HG02610 (cell line): Measurements from ENCODE around the gene PDE3B.
"Not testable (repeated sequence)": the region's sequence is repeated elsewhere in the genome, so short reads cannot be mapped to it uniquely, and the experiment has no call there.

ENCODE experiments used
- ATAC-seq: cut with Tn5 transposase; IDR thresholded peaks from one replicate; pipeline ENCODE4 v1.9.1; 2021; ENCODE audit warnings: mild to moderate bottlenecking, moderate library complexity; ENCODE audit not compliant: unreplicated experiment

Gene PDE3B

GRCh38 chr11:14673824-14674405, 30.3 kb downstream of the PDE3B start:
- no peak for ATAC-seq

- ATAC-seq: no peak
Observed at GRCh38 chr11:14676068-14676467, 32.5 kb downstream of the PDE3B start.

GRCh38 chr11:14677146-14677545, 33.5 kb downstream of the PDE3B start:
- ATAC-seq: no peak

- no peak for ATAC-seq
Observed at GRCh38 chr11:14678350-14678749, 34.7 kb downstream of the PDE3B start.

- no peak for ATAC-seq
Observed at GRCh38 chr11:14679662-14680061, 36.1 kb downstream of the PDE3B start.

GRCh38 chr11:14684234-14684915, 40.8 kb downstream of the PDE3B start:
- not testable (repeated sequence) for ATAC-seq

- ATAC-seq: no peak
Observed at GRCh38 chr11:14687456-14687855, 43.9 kb downstream of the PDE3B start.

- ATAC-seq: no peak
Observed at GRCh38 chr11:14687943-14688627, 44.5 kb downstream of the PDE3B start.

GRCh38 chr11:14695656-14696055, 52.1 kb downstream of the PDE3B start:
- ATAC-seq: not testable (repeated sequence)

GRCh38 chr11:14698771-14699170, 55.2 kb downstream of the PDE3B start:
- ATAC-seq: no peak

GRCh38 chr11:14700593-14700992, 57.0 kb downstream of the PDE3B start:
- no peak for ATAC-seq

- ATAC-seq: no peak
Observed at GRCh38 chr11:14702760-14703159, 59.2 kb downstream of the PDE3B start.

- no peak for ATAC-seq
Observed at GRCh38 chr11:14703731-14704130, 60.1 kb downstream of the PDE3B start.

- ATAC-seq: no peak
Observed at GRCh38 chr11:14705067-14705466, 61.5 kb downstream of the PDE3B start.

GRCh38 chr11:14713496-14714244, 70.1 kb downstream of the PDE3B start:
- ATAC-seq: no peak

GRCh38 chr11:14715669-14716068, 72.1 kb downstream of the PDE3B start:
- ATAC-seq: not testable (repeated sequence)

- ATAC-seq: no peak
Observed at GRCh38 chr11:14722496-14722895, 78.9 kb downstream of the PDE3B start.

GRCh38 chr11:14725150-14725549, 81.5 kb downstream of the PDE3B start:
- no peak for ATAC-seq

GRCh38 chr11:14727215-14727614, 83.6 kb downstream of the PDE3B start:
- no peak for ATAC-seq

GRCh38 chr11:14727746-14728145, 84.1 kb downstream of the PDE3B start:
- no peak for ATAC-seq

GRCh38 chr11:14740539-14740938, 96.9 kb downstream of the PDE3B start:
- not testable (repeated sequence) for ATAC-seq
